Heart left ventricle (tissue), 13 donors: ENCODE results near the gene HYCC1.

Experiments used
- CTCF ChIP-seq, 12 donors: fragments of 200-600 bp; sonication (generic) in 4 of 12; IDR thresholded peaks; one replicate each; pipeline versions ENCODE4 v1.5.0 to v1.8.0; 2018 to 2022; ENCODE audit warnings: antibody characterized with exemption in 12 of 12, mild to moderate bottlenecking in 5 of 12
- POLR2A ChIP-seq, 2 donors: fragments of 450-650 bp; IDR thresholded peaks; one replicate each; pipeline ENCODE4 v1.6.1; 2017; ENCODE audit warnings: antibody characterized with exemption in 2 of 2, mild to moderate bottlenecking in 2 of 2, moderate library complexity in 2 of 2
- donor health status: ischemic (EF 13 %, LVEDD 7.1; RV severe dilation, severe dysfunction).
- donor health status: DM: no; HTN: yes; CAD: no.
- donor health status: DM: no; HTN: no; CAD: no.
- donor health status: ischemic (EF 25% LVEDD 6.9; RV normal size, moderate dysfunction).
- donor health status: ischemic (EF 25% LVEDD 5.7; RV mildly dilated, moderate dysfunction).
- donor health status: ischemic (EF 35%, LVEDD 5.7; RV mildly dilated, moderate dysfunction).
- donor health status: nonischemic (EF 11% LVEDD 7.7; RV severe dilation, severe dysfunction).
- donor health status: DM: yes; HTN: yes; CAD: no.
- donor health status: PGD.
- donor health status: ischemic (EF 29% LVEDD 5.4; RV normal size, mild dysfunction).
- donor health status: nonischemic (EF 23%, LVEDD 6.1; RV moderate dilation, normal function).

DNA sequence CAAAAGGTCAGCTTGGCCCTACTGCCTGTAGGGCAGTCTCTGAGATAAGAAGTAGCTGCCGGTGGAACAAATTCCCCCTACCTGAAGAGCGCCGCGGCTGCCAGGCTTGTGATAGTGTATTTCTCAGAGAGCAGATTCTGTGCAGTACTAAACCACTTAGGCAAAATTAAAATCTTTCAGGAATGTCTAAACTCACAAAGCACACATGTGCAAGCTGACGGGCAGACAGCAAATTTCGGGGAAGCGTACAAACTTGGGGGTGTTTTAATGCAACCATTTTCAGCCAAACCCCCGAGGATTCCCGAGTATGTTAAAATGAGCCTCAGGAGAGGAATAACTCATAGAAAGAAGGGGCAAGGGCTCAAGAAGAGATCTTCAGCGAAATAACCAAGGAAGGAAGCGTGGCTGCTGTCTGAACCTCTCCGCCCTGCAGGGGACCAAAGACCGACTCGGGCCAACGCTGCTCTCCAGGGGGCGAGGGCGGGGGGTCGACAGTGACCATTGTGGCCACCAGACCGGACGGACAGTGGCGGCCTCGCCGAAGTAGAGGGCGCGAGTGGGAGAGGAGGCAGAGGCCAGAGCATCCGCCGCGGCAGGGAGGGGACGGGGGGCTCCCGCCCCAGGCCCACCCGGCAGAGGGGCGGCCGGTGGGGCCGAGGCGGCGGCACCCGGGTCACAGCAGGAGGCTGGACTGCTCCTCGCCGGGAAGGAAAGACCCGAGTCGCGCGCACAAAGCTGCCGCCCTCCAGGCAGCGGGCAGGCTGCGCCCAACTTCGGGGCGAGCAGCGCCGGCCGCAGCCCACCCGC, 819 bp downstream of the HYCC1 start:
- TF ChIP-seq CTCF (IDR thresholded peaks at IDR 0.05) (peak in 1 of 12 donors; percentile 12), POLR2A (IDR thresholded peaks at IDR 0.05) (no peak)
